NCI-H146 (cell line): Measurements from ENCODE around the gene BBLN.
A peak's percentile ranks its signal among the peaks of the same experiment; 100 is the strongest.
"Not testable (repeated sequence)": the region's sequence is repeated elsewhere in the genome, so short reads cannot be mapped to it uniquely, and the experiment has no call there.

Experiments used
- DNase-seq: peaks from one replicate; lab custom pipeline; 2025; lab: John Stamatoyannopoulos, UW

BBLN gene

DNA sequence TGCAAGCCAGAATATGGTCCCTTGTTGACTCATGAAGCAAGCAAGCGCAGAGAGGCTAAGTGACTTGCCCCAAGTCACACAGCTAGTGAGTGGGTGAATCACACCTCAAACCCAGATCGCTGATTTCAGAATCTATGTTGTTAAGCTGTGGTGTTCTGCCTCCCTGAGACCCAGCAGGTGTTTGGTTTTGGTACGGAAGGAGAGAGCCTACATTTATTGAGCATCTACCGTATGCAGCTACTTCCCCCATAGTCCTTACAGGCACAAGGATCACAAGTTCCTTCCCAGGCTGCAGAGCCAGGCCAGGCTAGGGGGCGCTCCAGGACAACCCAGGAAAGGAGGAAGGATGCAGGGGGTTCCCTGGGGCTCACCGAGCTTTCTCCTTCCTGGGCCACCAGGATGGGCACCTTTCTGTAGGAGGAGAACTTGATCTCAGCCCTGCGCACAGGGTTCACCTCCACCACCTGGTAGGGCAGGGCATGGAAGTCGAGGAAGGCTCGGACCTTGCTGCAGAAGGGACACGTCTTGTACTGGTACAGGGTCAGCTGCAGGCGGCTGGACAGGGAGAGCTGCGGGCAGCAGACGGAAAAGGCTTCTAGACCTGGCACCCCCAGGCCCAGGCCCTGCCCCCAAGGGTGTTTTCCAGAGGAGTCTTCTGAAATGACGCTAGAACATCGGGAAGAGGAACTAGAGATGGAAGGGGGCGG lies 35.0 kb upstream of the BBLN start:
- DNase-seq, result peak; percentile 8

- DNase-seq, result no peak
Observed at GRCh38 chr9:128125580-128126354, 34.3 kb upstream of the BBLN start.

DNA sequence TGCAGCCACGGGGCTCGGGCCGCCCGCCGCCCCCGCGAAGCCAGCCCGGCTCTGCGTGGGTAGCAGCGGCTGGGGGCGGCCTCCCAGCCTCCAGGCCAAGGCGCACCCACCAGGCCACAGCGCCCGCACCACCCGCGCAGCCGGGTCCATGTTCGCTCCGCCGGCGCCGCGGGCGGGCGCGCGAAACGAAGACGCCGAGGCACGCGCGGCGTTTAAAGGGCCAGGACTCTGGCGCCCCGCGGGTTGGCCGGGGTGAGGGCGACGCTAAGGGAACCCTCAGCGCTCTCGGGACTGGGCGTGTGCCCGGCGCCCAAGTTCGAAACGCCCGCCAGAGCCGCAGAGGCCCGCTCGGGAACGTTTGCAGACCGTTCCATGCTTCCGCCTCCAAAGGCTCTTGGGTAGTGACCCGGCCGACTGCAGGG lies 32.5 kb upstream of the BBLN start, which contains the start of gene PTGES2:
PTGES2 (minus strand) TSS at position 162 of the 422 bp plus-strand sequence; CDS start at position 150, 12 bp downstream.
- peak; percentile 76 for DNase-seq

DNA sequence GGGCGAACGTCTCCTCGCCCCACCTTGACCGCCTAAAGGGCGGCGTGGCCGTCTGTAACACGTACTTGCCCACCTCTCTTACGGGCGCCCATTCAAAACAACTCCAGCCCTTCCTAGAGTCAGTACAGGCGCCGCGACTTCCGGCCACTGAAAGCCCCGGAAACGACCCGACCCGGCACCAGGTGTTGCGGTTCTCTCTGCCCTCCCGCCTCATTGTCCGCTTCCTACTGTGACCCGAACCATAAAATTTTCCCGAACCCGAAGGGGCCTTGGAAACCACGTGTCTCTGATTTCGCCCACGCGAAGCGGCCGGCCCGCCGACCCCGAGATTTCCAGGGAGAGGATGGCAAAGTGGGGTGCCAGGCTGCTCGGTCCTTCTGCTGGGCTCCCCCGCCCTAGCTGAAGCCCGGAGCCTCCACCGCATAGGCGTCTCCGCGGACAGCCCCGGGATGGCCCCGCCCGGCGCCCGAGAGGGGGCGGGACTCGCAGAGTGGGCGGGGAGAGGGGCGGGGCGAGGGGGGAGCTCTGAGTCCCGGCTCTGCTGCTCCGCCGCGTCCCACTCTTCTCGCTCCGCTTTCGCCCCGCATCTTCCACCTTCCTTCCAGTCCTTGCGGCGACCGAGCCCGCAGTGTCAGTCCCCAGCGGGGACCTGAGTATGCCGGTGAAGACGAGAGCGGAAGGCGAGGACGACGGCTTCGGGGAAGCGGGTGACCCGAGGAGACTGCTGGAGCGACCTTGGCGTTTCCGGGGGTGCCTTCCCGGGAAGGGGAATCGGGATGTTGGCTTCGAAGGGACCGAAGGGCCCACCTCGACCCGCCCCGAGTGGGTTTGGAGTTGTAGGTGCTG lies 31.9 kb upstream of the BBLN start:
- DNase-seq, result peak; percentile 83

DNA sequence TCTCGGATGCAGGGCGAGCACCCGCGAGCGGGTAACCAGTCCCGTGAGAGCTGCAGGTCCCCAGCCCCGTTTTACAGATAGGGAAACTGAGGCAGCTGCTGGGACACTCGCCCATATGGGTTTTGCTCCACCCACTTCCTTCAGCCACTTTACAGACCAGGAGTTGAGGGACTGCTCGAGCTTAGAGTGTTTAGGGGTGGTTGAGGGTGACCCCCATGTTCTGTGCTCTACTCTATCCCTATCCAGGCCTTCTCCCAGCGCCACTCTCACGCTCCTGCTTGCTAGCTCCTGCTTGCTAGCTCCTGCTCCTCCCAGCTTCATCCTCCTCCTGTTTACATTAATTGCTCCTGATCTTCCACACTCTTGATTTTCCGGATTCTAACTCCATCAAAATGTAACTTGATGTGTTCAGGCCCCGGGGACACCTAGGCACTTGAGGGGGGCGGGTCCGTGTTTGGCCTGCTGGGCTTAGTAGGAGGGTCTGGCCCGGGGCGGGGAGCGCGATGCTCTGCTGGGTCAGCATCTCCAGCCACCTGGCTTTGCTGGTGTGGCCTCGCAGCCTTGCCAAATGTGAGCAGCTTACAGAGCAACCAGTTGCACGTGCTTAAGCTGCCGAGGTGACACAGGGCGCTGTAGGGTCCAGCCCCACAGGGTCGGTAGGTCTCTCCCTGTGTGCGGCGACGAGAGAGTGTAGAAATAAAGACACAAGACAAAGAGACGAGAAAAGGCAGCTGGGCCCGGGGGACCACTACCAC lies 31.1 kb upstream of the BBLN start:
- DNase-seq, result no peak

DNA sequence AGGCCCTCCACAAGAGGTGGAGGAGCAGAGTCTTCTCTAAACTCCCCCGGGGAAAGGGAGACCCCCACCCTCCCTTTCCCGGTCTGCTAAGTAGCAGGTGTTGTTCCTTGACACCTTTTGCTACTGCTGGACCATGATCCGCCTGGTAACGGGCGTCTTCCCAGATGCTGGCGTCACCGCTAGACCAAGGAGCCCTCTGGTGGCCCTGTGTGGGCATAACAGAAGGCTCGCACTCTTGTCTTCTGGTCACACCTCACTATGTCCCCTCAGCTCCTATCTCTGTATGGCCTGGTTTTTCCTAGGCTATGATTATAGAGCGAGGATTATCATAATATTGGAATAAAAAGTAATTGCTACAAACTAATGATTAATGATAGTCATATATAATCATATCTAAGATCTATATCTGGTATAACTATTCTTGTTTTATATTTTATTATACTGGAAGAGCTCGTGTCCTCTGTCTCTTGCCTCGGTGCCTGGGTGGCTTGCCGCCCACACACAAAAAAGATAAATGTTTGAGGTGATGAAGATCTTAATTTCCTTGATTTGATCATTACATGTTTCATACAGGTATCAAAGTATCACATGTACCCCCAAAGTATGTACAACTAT lies 30.0 kb upstream of the BBLN start:
- DNase-seq, result not testable (repeated sequence)

DNA sequence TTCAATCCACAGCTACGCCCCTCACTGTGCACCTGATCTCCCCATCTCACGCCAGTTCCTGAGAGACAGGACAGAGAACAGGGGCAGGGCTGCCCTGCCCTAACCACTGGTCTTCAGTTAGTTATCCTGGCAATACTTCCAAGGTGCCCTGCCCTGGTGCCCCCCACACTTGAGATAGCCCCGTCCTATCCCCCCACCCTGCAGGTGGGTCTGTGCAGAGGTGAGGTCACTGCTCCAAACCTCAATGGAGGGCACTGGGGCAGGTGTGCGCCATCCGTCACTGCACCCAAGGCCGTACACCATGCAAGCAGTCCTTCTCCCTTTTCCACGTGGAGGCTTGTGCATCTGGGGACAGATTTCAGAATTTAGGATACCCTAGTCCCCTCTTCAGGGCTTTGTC lies 29.4 kb upstream of the BBLN start:
- DNase-seq, result not testable (repeated sequence)

DNA sequence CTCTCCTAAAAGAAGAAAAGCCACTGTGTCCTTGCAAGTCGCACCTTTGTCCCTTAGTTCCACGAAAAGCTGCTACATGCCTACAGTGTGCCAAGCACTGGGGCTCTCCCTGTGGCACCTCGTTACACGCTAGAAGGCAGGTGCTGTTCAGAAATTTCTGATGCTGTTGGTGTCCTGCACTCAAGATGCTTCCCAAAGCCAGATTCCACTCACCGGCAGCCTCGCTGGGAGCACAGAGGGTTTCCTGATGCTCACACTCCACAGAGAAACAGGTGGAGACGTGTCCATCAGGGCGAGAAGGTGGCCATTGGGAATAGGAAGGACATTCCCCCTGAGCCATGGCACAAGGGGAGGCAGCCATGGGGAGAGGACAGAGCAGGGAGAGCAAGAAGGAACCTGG lies 28.7 kb upstream of the BBLN start:
- not testable (repeated sequence) for DNase-seq

- not testable (repeated sequence) for DNase-seq
Observed at GRCh38 chr9:128132139-128132538, 27.9 kb upstream of the BBLN start.

DNA sequence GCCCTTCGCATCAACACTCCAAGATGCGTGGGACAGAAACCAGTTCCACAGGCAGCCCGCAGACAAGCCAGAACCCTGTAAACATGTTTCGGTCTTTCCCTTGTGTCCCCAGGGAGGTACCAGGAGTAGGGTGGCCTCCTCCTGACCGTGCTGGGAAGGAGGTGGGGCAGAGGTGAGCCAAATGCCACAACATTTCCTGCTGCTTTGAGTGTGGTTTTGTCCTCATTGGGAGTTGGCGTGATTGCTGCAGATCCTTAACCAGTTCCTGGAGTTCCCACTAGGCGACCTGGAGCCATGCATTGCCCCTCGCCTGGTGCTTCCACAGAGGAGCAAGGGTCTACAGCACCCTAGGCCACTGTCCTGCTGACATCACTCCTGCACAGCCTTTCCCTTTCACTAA lies 24.5 kb upstream of the BBLN start:
- not testable (repeated sequence) for DNase-seq

DNA sequence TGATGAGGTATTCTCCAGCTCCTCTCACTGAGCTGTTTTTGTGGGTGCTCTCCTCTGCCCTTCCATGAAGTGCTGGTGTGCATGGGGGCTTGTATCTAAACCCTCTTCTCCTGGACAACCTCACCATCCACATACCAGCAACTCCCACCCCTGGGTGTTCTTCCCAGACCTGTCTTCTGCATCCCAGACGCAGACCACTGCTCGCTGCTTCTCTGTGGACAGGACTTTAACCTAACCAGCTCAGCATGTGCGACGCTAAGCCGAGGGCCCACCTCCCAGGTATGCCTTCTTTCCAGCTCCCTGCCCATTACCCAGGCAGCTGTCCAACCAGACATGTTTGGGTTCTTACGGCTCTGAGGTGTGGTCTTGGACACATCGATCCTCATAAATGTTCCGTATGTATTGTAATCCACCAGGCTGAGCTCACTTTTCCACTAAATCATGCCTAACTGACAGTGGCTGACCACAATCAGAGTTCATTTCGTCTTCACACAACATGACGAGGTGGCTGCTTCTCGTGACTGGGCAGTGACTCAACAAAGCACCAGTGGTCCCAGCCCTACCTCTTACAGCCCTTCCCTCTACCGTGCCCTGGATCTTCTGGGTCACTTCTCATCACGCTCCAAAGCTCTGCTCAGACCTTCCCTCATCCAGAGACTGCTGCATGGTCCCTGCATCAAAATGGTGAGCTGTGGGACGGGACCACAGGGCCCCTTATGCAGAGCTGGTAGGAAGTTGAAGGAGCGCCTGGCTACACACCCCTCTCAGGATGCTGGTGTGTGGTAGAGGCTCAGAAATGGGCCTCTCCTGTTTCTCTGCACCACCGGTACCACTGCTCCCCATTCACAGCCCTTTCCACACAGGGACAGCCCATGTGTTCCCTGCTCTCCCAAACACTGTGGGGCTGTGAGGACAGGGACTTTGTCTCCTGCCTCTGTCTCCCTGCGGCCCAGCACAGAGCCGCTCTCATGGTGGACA lies 23.0 kb upstream of the BBLN start:
- DNase-seq, result no peak

DNA sequence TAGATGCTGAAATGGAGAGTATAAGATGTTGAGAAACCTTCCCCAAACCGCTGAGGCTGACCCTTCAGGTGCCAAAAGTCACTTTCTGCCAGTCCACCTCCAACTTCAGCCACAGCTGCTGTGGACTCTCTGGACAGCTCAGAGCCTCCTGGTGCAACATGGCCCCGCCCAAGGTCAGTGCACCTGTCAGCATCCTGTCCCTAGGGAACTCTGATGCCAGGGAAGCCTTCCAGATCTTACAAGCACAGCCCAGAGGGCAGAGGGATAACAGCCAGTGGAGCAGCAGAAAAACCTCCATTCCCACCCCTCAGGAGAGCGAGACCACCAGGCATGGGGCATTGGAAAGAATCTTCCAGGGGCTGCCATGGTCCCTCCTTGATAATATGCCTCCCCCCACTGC lies 22.1 kb upstream of the BBLN start:
- DNase-seq, result no peak

GRCh38 chr9:128139621-128140020 lies 20.4 kb upstream of the BBLN start:
- DNase-seq, result no peak

GRCh38 chr9:128141604-128142003 lies 18.5 kb upstream of the BBLN start:
- DNase-seq, result no peak

DNA sequence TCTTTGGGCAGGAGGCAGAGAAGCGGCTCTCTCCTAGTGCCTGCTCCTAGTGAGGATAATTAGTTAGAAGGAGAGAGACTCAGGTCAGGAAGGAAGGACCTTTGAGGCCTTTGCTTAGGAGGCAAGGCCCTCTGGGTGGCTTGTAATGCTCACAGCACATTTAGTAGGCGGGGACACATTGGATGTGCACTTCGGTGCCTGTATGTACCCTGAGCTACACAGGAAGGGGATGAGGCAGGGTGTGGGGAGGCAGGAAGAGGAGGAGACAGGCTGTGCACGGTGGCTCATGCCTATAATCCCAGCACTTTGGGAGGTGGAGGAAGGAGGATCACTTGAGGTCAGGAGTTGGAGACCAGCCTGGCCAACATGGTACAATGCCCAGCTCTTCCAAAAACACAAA lies 18.0 kb upstream of the BBLN start:
- no peak for DNase-seq

- no peak for DNase-seq
Observed at GRCh38 chr9:128142596-128142995, 17.5 kb upstream of the BBLN start.

GRCh38 chr9:128143525-128144238 lies 16.4 kb upstream of the BBLN start:
- no peak for DNase-seq

GRCh38 chr9:128144239-128145181 lies 15.6 kb upstream of the BBLN start:
- DNase-seq, result no peak
